Measurements from ENCODE around the gene SH3BP4.

Gene SH3BP4

GRCh38 chr2:234967870-234968208, 16.0 kb downstream of the SH3BP4 start:
- DNase-seq (ENCODE audit: low read depth): no peak

- DNase-seq (ENCODE audit: low read depth): no peak
Measured at GRCh38 chr2:234968631-234969305, 17.0 kb downstream of the SH3BP4 start.

- DNase-seq (ENCODE audit: low read depth): no peak
Measured at GRCh38 chr2:234969306-234970098, 17.7 kb downstream of the SH3BP4 start.

- DNase-seq (ENCODE audit: low read depth): no peak
Measured at GRCh38 chr2:234970099-234970440, 18.3 kb downstream of the SH3BP4 start.

- no peak for DNase-seq (ENCODE audit: low read depth)
Measured at GRCh38 chr2:234970477-234970882, 18.7 kb downstream of the SH3BP4 start.

GRCh38 chr2:234971496-234971895, 19.7 kb downstream of the SH3BP4 start:
- no peak for DNase-seq (ENCODE audit: low read depth)

- DNase-seq (ENCODE audit: low read depth): no peak
Measured at GRCh38 chr2:234973008-234973407, 21.2 kb downstream of the SH3BP4 start.

GRCh38 chr2:234974501-234975385, 22.9 kb downstream of the SH3BP4 start:
- DNase-seq (ENCODE audit: low read depth): no peak

GRCh38 chr2:234975611-234976010, 23.8 kb downstream of the SH3BP4 start:
- DNase-seq (ENCODE audit: low read depth): no peak

- DNase-seq (ENCODE audit: low read depth): no peak
Measured at GRCh38 chr2:234976479-234977227, 24.8 kb downstream of the SH3BP4 start.

GRCh38 chr2:234977228-234977679, 25.4 kb downstream of the SH3BP4 start:
- DNase-seq (ENCODE audit: low read depth): no peak

- no peak for DNase-seq (ENCODE audit: low read depth)
Measured at GRCh38 chr2:234978466-234979203, 26.8 kb downstream of the SH3BP4 start.

GRCh38 chr2:234979204-234980167, 27.7 kb downstream of the SH3BP4 start:
- no peak for DNase-seq (ENCODE audit: low read depth)

- no peak for DNase-seq (ENCODE audit: low read depth)
Measured at GRCh38 chr2:234980451-234981187, 28.8 kb downstream of the SH3BP4 start.

GRCh38 chr2:234981197-234982095, 29.6 kb downstream of the SH3BP4 start:
- DNase-seq (ENCODE audit: low read depth): no peak

- DNase-seq (ENCODE audit: low read depth): no peak
Measured at GRCh38 chr2:234982096-234982834, 30.4 kb downstream of the SH3BP4 start.

- no peak for DNase-seq (ENCODE audit: low read depth)
Measured at GRCh38 chr2:234983011-234983726, 31.4 kb downstream of the SH3BP4 start.
